Measurements from ENCODE around the gene MYO5A.
"Not testable (repeated sequence)": the region's sequence is repeated elsewhere in the genome, so short reads cannot be mapped to it uniquely, and the experiment has no call there.

Gene MYO5A

DNA sequence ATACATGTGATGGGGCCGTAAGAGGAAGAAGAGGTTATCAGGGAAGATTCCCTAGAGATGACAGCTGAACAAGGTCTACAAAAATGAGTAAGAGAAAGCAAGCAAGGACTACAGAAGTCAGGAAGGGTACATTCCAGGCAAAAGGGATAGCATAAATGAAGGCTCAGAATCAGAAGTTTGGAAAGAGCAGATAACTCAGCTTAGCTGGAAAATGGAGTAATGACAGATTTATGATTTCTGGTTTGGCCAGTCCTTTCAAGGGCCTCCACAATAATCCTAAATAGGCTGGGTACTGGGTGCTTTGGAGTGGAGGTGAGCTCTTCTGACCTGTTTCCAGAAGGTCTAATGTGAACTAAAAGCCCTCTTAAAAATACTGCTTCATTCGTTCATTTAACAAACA, 110.7 kb downstream of the MYO5A start:
- H3K4me2 ChIP-seq (ENCODE audit: low read depth, low read length, poor library complexity, severe bottlenecking) = no peak overlapping the region
- no peak overlapping the region for H3K4me3 ChIP-seq (ENCODE audit: insufficient read depth, low read length, poor library complexity, severe bottlenecking)
- no peaks in the 10 kb centered on the region for H3K9me2 ChIP-seq (replicated peaks; ENCODE audit: insufficient read depth, low read length)
- no peaks in the 10 kb centered on the region for H3K9me3 ChIP-seq (ENCODE audit: insufficient read depth, low read length)
- no peak overlapping the region for H3K9ac ChIP-seq (ENCODE audit: low read length)
- H3K79me2 ChIP-seq (ENCODE audit: insufficient read depth, low read length) = no peaks in the 10 kb centered on the region
- no peaks in the 10 kb centered on the region for H4K20me1 ChIP-seq (ENCODE audit: low read depth, low read length)
- TF ChIP-seq, protein P1, sequence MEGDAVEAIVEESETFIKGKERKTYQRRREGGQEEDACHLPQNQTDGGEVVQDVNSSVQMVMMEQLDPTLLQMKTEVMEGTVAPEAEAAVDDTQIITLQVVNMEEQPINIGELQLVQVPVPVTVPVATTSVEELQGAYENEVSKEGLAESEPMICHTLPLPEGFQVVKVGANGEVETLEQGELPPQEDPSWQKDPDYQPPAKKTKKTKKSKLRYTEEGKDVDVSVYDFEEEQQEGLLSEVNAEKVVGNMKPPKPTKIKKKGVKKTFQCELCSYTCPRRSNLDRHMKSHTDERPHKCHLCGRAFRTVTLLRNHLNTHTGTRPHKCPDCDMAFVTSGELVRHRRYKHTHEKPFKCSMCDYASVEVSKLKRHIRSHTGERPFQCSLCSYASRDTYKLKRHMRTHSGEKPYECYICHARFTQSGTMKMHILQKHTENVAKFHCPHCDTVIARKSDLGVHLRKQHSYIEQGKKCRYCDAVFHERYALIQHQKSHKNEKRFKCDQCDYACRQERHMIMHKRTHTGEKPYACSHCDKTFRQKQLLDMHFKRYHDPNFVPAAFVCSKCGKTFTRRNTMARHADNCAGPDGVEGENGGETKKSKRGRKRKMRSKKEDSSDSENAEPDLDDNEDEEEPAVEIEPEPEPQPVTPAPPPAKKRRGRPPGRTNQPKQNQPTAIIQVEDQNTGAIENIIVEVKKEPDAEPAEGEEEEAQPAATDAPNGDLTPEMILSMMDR (IDR thresholded peaks at IDR 0.05; ENCODE audit: insufficient read depth, low read length, poor library complexity, severe bottlenecking) = no peak
- TF ChIP-seq EZH2phosphoT487 (conservative IDR thresholded peaks at IDR 0.05; ENCODE audit: low read length) = no peak
- H2AFZ ChIP-seq (ENCODE audit: low read depth, low read length, severe bottlenecking) = no peak overlapping the region
- no peaks in the 10 kb centered on the region for H3F3A ChIP-seq (ENCODE audit: insufficient read depth)
- H3K36me3 ChIP-seq (ENCODE audit: low read length) = no peaks in the 10 kb centered on the region
- H3K27me3 ChIP-seq (ENCODE audit: low read length) = no peaks in the 10 kb centered on the region
- no peak overlapping the region for H3K27ac ChIP-seq (ENCODE audit: low read depth, low read length)

DNA sequence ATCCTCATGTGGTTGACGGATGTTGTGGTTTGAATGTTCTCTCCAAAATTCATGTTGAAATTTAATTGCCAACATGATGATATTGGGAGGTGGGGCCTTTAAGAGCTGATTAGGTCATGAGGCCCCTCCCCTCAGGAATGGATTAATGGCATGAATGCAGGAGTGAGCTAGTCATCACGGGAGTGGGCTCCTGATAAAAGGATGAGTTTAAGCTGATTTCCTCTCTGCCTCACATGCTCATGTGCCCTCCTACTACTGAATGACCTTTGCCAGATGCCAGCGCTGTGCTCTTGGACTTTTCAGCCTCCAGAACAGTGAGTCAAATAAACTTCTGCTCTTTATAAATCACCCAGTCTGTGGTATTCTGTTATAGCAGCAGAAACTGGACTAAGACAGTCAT, 111.2 kb downstream of the MYO5A start:
- H3F3A ChIP-seq (ENCODE audit: insufficient read depth) = no peaks in the 10 kb centered on the region
- no peaks in the 10 kb centered on the region for H3K9me2 ChIP-seq (replicated peaks; ENCODE audit: insufficient read depth, low read length)
- H2AFZ ChIP-seq (ENCODE audit: low read depth, low read length, severe bottlenecking) = no peak overlapping the region
- no peak overlapping the region for H3K27ac ChIP-seq (ENCODE audit: low read depth, low read length)
- no peaks in the 10 kb centered on the region for H3K36me3 ChIP-seq (ENCODE audit: low read length)
- no peak overlapping the region for H3K9ac ChIP-seq (ENCODE audit: low read length)
- H4K20me1 ChIP-seq (ENCODE audit: low read depth, low read length) = no peaks in the 10 kb centered on the region
- no peak for TF ChIP-seq EZH2phosphoT487 (conservative IDR thresholded peaks at IDR 0.05; ENCODE audit: low read length)
- TF ChIP-seq, protein P1 (IDR thresholded peaks at IDR 0.05; ENCODE audit: insufficient read depth, low read length, poor library complexity, severe bottlenecking) = no peak
- H3K4me3 ChIP-seq (ENCODE audit: insufficient read depth, low read length, poor library complexity, severe bottlenecking) = no peak overlapping the region
- H3K79me2 ChIP-seq (ENCODE audit: insufficient read depth, low read length) = no peaks in the 10 kb centered on the region
- H3K4me2 ChIP-seq (ENCODE audit: low read depth, low read length, poor library complexity, severe bottlenecking) = no peak overlapping the region
- no peaks in the 10 kb centered on the region for H3K27me3 ChIP-seq (ENCODE audit: low read length)
- no peaks in the 10 kb centered on the region for H3K9me3 ChIP-seq (ENCODE audit: insufficient read depth, low read length)

GRCh38 chr15:52416566-52416965, 112.1 kb downstream of the MYO5A start:
- not testable (repeated sequence) for H3K27ac ChIP-seq (ENCODE audit: low read depth, low read length); H3K4me2 ChIP-seq (ENCODE audit: low read depth, low read length, poor library complexity, severe bottlenecking)

GRCh38 chr15:52415628-52416027, 113.1 kb downstream of the MYO5A start:
- Histone ChIP-seq H3K9ac (ENCODE audit: low read length) (no peak overlapping the region), H3F3A (ENCODE audit: insufficient read depth) (no peaks in the 10 kb centered on the region), H3K9me3 (ENCODE audit: insufficient read depth, low read length) (no peaks in the 10 kb centered on the region), H4K20me1 (ENCODE audit: low read depth, low read length) (no peaks in the 10 kb centered on the region), H3K36me3 (ENCODE audit: low read length) (no peaks in the 10 kb centered on the region), H3K27me3 (ENCODE audit: low read length) (no peaks in the 10 kb centered on the region), H3K79me2 (ENCODE audit: insufficient read depth, low read length) (no peaks in the 10 kb centered on the region), H3K27ac (ENCODE audit: low read depth, low read length) (no peak overlapping the region), H3K9me2 (replicated peaks; ENCODE audit: insufficient read depth, low read length) (no peaks in the 10 kb centered on the region), H3K4me3 (ENCODE audit: insufficient read depth, low read length, poor library complexity, severe bottlenecking) (no peak overlapping the region), H2AFZ (ENCODE audit: low read depth, low read length, severe bottlenecking) (no peak overlapping the region), H3K4me2 (ENCODE audit: low read depth, low read length, poor library complexity, severe bottlenecking) (no peak overlapping the region)
- TF ChIP-seq, protein P1 (IDR thresholded peaks at IDR 0.05; ENCODE audit: insufficient read depth, low read length, poor library complexity, severe bottlenecking) = no peak
- TF ChIP-seq EZH2phosphoT487 (conservative IDR thresholded peaks at IDR 0.05; ENCODE audit: low read length) = no peak

More at GRCh38 chr15:52416566-52416965, 112.1 kb downstream of the MYO5A start:
- not testable (repeated sequence) for H3K27me3 ChIP-seq (ENCODE audit: low read length); H3K79me2 ChIP-seq (ENCODE audit: insufficient read depth, low read length); H3K9me2 ChIP-seq (replicated peaks; ENCODE audit: insufficient read depth, low read length); H3K36me3 ChIP-seq (ENCODE audit: low read length); H4K20me1 ChIP-seq (ENCODE audit: low read depth, low read length); H3K9ac ChIP-seq (ENCODE audit: low read length); H3F3A ChIP-seq (ENCODE audit: insufficient read depth); H3K9me3 ChIP-seq (ENCODE audit: insufficient read depth, low read length); H3K4me3 ChIP-seq (ENCODE audit: insufficient read depth, low read length, poor library complexity, severe bottlenecking); H2AFZ ChIP-seq (ENCODE audit: low read depth, low read length, severe bottlenecking)

All from SU-DHL-6 (cell line).